Activated CD8-positive, alpha-beta memory T cell treated with anti-CD3 and anti-CD28 coated beads for 4 hours (primary cell): ENCODE results near the gene KCNG2.

Source experiments
- DNase-seq, 2 donors: peaks; one replicate each; pipeline ENCODE4 v3.0.0-alpha.2; 2020; ENCODE audit warnings: low read depth in 2 of 2

Gene KCNG2

DNA sequence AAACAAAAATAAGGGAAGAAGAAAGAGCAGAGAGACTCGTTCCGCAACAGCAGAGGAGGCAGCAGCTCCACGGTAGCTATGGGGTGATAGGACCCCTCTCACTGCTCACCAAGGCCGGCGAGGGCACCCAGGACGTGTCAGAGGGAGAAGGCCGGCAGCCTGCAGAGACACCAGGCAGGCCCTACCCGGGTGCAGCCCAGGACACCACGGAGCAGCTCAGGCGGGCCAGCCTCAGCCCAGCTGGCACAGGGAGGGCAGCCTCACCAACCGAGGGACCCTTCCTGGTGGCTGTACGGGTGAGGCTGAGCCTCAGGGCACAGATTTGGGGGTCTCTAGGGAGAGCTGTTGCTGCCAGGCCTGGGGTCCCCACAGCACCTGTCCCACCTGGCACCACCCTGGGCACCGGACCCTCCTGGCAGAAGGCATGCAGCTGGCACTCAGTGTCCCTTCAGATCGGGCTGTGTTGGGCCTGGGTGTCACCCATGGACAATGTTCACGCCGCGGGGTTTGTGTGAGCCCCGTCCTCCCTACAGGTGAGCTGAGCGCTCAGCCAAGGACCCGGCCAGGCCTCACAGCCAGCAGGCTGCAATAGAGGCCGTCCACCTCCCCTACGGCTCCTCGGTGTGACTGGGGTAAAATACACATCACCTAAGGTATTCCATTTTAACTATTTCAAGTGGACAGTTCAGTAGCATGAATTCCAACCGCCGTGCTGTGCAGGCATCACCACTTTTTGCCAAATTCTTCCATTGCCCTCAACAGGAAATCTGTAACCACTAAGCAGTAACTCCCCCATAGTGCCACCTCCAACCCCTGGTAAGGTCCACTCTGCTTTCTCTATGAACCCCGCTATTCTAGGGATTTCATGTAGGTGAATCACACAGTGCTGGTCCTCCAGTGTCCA is 21.6 kb downstream of the KCNG2 start:
- no peak for DNase-seq

DNA sequence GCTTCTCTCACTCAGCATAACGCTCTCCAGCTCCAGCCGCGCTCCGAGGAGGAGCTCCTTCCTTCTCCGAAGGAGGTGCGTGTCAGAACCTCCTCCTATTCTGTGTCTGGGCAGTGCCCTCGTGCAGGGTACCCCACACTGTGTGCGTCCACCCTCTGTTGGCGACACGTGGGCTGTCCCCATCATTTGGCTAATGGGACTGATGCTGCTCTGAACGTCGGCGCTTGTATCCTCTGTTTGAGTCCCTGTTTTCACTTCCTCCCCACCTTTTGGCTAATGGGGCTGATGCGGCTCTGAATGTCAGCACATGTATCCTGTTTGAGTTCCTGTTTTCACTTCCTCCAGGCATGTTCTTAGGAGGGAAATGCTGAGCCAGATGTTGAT is 22.2 kb downstream of the KCNG2 start:
- DNase-seq, result no peak

DNA sequence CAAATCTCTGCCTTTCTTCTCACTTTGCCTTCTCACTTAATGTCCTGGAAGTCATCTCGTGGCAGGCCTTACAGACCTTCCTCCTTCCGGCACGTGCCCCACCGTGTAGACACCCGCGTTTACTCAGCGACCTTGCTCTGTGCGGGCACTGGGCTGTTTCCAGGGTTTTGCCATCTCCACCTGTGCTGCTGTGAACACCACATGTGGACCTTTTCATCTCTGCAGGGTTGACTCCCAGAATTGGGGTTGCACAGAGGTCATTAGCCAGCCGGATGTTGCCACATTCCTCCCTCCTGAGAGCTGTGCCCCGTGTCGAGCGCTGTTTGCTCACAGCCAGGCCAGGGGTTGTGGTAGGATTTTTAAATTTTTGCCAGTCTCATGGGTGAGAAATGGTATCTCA is 25.4 kb downstream of the KCNG2 start:
- DNase-seq, result no peak

DNA sequence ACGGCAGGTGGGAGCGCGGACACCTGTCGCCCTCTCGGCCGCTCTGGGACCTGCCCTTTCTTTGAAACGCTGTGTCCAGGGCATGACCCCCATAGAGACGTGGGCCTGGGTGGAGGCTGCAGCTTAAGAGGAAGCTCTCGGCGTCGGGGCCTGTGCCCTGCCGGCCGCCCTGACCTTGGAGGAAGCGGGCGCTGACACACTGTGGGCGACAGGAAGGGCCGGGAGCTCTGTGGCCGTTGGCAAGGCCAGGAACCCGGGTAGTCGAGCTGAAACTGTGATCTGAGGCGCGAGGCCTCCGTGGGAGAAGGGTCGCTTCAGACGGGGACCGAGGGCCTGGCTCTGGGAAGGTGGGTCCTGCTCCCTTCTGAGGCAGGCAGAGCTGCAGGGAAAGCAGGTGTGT is 28.2 kb downstream of the KCNG2 start:
- no peak for DNase-seq

DNA sequence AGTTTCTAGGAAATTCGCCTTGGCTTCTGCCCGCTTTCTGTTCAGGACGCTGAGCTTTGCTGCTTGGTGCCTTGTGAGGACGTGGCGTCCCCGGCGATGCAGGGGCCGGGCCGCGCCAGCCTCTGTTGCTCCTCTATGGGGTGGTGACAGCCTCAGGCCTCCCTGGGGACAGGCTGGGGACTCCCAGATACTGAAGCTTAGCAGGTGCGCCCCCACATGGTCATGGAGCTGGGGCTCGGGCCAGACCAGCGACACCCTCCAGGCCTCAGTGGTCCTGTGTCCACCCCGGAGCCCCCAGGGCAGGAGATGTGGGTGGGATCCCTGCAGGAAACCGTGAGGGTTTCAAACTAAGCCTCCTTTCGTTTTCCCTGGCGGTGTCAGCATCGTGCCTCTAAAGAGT is 29.2 kb downstream of the KCNG2 start:
- DNase-seq, result no peak

DNA sequence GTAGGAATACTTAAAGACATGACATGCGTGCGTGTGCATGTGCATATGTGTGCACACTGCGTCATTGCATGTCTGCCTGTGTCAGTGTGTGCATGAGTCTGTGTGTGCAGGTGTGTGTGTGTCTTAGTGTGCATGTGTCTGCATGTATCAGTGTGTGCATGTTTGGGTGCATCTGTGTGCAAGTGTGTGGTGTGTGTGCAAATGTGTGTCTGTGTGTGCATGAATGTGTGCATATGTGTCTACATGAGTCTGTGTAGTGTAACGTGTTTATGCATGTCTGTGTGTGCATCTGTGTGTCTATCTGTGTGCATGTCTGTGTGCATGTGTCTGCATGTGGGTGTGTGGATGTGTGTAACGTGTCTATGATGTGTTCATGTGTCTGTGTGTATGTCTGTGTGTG is 30.5 kb downstream of the KCNG2 start:
- DNase-seq, result no peak

DNA sequence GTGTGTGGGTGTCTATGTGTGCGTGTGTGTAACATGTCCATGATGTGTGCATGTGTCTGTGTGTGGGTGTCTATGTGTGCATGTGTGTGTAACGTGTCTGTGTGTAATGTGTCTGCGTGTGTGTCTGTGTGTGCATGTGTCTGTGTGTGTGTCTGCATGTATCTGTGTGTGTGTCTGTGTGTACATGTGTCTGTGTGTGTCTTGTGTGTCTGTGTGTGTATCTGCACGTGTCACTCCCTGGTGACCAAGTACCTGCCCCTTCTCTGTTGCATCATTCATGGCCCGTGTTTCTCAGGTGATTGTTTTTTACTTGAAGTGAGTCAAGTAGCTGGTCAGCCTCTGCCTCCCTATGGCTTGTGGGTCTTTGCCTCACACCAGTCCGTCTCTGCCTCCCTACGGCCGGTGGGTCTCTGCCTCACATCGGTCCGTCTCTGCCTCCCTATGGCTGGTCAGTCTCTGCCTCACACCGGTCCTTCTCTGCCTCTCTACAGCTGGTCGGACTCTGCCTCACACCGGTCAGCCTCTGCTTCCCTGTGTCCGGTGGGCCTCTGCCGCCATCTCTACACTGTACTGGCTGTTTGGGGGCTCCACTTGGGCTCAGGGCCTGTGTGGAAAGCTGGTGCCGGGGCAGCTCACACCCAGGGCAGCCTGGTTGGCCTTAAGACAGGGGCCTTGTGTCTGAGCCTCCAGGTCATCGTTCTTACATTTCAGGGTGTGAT is 31.6 kb downstream of the KCNG2 start:
- DNase-seq, result no peak

DNA sequence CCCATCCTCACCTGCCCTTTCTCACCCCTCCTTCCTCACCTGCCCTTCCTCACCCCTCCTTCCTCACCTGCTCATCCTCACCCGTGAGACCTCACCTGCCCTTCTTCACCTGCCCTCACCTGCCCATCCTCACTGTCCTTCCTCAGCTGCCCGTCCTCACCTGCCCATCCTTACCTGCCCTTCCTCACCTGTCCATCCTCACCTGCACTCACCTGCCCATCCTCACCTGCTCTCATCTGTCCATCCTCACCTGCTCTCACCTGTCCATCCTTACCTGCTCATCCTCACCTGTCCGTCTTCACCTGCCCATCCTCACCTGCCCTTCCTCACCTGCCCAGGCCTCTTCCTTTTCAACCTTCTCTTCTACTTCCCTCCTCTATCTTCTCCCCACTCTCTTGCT is 34.4 kb downstream of the KCNG2 start:
- no peak for DNase-seq

DNA sequence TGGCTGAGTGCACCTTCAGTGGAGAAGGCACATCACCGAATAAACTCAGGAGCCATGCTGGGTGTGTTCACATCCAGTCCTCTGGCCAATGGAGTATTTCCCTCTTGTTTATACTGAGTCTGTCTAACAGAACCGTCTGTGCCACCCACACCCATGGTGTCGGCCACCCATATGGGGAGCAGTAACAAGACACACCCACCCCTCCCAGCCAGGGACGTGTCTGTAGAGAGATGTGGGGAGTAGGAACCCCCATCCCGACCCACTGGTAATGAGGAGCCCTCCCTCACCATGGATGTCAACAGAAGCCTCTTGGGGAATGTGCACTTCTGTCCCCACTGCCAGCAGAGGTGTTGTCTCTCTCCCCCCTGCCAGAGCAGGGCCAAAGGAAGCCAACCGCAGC is 37.1 kb downstream of the KCNG2 start:
- no peak for DNase-seq

DNA sequence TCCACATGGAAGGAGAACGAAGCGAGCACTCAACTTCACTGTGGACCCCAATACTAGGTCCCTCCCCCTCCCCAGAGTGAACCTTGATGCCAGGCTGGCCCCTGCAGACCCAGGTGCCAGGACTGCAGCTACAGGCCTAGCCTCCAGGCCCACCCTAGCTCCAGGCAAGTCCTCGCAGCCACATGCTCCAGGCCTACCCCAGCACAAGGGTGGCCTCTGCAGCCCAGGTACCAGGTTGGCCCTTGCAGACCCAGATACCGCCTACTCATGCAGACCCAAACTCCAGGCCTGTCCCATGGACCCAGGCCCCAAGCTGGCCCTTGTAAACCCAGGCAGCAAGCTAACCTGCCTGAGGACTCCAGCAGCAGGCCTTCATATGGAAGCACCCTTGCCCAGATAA is 44.2 kb downstream of the KCNG2 start:
- DNase-seq, result no peak

DNA sequence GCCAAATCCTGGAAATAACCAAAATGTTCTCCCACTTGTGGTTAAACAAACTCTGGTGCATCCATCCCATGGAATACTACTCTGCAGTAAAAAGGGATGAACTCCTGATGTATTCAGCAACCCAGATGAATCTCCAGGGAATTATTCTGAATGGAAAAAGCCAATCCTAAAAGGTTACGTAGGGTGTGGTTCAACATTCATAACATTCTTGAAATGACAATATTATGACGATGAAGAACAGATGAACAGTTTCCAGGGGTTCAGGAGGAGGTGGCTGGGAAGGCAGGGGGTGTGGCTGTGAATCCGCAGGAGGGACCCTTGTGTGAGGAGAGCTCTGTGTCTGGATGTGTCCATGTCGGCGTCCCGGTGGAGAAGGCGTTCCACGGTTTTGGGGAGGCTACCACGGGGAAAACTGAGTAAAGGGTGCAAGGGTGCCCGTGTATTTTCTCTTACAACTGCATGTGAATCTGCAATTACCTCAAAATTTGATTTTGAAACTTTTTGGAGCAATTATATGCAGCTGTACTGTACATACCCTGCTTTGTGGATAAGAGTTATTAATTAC is 47.3 kb downstream of the KCNG2 start:
- no peak for DNase-seq

DNA sequence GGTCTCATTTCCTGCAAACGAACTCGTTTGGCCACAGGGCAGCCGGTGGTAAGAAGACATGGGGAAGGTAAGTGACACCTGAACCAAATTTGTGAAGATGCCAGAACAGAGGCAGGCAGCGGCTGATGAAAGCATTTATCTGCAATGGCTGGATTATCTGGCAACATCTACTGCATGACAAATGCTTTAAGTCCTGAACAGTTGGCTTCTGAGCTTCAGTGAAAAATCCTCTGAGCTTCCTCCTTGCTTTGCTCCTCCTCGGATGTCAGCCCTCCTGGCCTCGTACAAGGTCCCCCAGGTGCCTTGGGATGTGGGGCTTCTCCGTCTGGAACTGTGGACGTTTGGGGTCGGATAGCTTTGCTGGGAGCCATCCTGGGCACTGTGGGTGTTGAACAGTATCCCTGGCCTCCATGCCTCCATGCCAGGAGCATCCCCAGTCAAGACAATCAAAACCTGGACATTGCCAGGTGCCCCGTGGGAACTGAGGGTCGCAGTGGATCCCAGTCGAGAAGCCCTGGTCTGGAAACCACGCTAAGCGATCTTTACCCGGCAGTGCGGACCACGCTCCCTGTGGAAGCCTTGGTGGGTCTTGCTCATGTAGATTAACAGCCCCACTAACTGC is 49.3 kb downstream of the KCNG2 start:
- DNase-seq, result no peak

DNA sequence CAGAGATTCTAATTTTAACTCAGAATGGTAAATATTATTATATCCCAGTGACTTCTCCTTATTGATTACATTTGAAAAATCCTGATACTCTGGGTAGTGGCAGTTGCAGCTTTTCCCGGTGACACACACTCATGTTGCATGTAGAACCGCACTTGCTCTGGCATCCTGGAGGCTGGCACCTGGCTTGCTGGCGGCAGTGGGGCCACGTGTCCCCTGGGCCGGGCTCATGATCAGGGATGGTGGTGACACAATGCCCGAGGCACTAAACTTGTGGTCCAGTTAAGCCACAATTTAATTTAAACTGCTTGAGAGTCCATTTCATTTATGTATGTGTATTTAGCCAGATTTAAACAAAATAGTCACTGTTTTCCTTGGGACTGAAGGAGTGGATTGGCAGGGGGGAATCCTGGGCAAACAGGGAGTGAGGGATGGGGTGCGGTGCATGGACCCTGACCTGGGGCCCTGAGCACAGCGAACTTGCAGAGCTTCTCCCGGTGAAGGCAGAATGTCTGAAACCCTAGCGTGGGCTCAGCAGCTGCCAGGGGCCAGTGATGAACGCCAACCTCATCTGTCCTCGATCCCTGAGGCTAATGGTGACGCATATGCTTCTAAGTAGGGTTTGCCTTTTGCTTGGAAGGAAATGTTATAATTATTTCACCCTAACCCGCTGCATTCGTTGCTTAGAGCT is 50.0 kb downstream of the KCNG2 start:
- no peak for DNase-seq

DNA sequence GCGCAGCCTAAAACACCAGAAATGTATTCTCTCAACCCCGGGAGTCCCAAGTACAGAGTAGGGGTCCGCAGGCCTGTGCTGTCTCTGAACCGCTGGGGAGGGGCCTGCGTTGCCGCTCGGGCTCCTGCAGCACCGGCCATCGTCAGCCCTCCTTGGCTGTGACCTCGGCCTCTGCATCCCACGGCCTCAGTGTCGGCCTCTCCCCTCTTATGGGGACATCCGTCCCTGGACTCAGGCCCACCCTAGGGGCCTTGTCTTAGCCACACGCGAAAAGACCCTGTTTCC is 50.5 kb downstream of the KCNG2 start:
- no peak for DNase-seq

DNA sequence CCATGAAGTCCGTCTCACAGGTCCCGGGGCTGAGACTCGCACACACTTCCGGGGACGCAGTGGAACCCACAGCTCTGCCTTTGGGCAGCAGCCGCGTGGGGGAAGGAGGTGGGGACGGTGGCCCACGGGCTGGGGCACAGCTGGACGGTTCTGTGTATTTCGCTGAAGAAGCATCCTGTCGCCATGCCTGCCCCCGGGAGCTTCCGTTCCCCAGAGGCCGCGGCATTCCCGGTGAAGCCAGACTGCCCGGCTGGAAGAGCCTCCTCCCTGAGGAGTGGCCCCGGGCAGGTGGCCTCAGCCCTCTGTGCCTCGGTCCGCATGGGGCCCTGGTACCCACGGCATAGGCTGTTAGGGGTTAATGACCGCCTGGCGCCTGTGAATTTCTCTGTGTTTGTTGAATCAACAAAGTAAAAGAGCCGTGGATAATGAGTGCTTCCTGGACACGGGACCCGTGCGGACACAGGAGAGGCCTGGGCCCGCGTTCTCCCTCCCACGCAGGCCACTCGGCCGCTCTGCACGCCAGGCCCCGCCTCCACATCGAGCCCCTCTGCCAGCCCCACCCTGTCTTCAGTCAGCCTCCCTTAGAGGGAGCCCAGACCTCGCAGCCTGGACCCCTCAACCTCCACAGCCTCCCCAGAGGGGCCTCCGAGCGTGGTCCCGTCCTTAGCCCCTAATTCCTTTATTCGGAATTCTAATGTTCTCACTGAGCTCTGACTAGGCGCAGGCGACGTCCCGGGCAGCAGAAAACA is 51.0 kb downstream of the KCNG2 start:
- DNase-seq, result no peak

DNA sequence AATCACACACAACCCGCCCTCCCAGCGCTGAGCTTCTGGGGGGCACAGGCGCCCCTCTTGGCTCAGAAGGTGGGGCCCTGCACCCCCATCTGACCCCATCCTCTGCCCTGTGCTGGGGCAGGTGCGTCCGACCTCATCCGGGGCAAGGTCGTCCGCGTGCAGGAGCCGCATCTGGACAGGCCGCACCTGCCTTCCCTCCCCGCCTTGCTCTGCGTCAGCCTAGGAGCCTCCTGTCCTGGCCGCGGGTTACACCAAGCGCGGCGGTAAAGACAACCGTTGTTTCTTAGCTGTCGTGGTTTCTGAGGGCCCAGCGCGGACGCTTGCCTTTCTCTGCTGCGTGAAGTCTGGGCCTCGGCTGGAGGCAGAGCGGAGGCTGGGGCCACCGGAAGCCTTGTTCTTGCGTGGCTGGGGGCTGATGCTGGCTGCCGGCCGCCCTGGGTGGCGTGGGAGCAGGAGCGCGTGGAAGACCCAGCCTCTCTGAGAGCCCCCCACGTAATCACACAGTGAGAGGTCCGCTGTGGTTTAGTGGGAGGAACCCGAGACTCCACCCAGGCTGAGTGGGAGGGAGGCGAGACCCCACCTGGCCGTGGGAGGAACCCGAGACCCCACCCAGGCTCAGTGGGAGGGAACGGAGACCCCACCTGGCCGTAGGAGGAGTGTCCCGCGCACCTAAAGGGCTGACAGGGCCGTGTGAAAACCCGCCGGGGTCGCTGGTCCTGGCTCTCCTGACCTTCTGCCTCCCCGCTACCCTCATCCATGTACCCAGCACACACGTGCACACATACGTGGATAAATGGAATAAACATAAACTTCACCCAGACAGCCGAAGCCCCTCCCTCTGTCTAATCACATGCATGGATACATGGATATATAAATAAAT is 51.8 kb downstream of the KCNG2 start:
- no peak for DNase-seq

DNA sequence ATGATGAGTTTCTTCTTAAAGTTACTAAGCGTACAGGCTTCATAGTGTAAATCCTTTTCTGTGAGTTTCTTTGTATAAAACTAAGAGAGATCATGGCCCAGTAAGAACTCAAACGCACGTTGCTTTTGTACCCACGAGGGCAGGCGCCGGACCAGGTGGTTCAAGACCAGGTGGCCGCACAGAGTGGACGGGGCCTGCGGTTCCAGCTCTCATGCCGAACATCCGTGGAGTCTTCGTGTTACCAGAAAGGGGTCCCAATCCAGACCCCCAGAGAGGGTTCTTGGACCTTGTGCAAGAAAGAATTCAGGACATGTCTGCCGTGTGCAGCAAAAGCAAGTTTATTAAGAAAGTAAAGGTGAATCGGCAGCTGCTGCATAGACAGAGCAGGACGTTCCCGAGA is 53.0 kb downstream of the KCNG2 start:
- no peak for DNase-seq

DNA sequence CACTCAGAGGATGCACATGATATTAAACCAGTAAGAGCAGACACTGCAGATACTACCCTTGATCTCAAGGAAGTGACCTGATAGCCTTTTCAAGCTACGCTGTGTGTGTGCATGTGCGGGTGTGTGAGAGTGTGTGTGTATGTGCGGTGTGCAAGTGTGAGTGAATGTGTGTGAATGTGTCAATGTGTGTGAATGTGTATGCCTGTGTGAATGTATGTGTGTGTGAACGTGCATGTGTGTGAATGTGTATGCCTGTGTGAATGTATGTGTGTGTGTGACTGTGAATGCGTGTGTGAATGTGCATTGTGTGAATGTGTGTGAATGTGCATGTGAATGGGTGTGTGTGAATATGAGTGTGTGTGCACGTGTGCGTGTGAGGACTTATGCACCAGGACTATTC is 53.8 kb downstream of the KCNG2 start:
- no peak for DNase-seq

DNA sequence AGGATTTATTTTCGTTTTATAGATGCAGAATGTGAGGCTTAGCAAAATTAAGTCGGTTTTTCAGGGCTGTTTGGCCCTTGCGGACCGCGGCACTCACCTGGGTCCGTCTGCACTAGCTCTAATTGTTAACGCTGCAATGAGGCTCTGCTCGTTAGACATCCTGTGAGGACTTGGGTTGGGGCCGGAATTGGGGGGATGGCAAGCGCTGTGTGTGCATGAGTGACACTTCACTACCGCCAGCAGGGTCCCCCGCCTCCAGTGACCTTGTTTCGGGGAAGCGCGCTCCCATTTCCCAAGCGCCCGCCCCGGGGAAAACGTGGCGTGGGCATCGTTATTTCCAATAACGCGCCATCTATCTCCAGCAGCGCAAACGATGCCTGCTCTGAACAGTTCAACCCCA is 54.2 kb downstream of the KCNG2 start:
- no peak for DNase-seq

DNA sequence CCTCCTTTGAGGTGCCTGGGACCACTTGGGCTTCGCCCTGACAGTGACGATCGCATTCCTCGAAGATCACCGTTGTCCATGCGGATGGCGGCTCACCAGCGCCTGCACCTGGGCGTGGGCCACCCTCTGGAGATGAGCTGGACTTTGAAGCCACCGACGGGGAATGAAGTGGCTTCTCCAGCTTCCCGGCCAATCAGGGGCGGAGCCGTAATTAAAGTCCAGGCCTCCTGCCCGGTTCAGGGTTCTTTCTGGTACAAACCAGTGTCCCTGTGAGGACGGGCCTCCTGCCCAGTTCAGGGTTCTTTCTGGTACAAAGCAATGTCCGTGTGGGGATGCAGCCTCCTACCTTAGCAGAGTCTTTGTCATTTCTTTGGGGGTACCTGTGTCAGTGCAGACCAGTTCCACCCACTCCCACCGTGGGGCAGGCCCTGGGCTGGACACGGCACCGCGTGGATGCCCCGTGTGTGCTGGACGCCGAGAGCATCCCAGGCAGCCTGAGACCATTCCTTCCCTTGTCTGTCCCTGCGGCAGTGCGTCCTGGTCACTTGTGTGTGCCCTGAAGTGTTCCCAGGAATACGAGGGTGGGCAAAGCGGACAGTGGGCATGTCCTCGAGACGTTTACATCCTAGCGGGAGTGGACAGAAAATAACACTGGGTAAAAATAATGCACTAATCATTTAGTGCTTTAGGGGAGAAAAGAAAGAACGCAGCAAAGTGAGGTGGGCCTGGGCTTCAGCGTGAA is 55.0 kb downstream of the KCNG2 start:
- no peak for DNase-seq
